Measurements from ENCODE around the gene GRK3. TPM values are rescaled to one million over a fixed set of nuclear protein-coding genes. Genes with fewer than 3 reads are reported as not detected.

Gene GRK3
- total and polyA plus RNA-seq, 2 donors from 2014 or later = 1.6 to 11.5 TPM

DNA sequence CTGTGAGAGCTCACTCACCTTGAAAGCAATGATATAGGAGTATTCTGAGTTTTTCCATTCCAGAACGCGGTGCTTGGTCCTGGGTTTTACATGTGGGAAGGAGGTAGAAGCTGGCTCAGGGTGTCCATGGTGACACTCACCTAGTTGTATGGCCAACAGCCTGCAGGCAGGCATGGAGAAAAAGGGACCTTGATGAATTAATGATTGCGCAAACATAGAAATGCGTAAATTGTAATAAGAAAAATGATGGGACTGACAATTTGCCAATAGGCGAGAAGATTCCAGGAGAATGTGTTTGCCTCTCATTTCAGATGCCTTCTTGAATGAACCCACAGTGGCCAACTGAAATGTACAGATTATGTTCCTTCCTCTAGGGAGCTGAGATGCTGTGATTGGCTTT, 124.2 kb downstream of the GRK3 start:
- Histone ChIP-seq H3K9ac (ENCODE audit: low read length in 3 of 3) (no peak overlapping the region), H3K9me3 (ENCODE audit: control insufficient read depth in 2 of 3, insufficient read depth in 1 of 3, low read length in 3 of 3) (no peaks in the 10 kb centered on the region), H3K4me3 (ENCODE audit: low read length in 3 of 3) (no peak overlapping the region), H3K4me1 (ENCODE audit: control insufficient read depth in 2 of 3, insufficient read depth in 2 of 3, low read depth in 1 of 3, low read length in 3 of 3) (no peaks in the 10 kb centered on the region), H3K27me3 (ENCODE audit: control insufficient read depth, insufficient read depth, low read length) (no peaks in the 10 kb centered on the region), H3K27ac (ENCODE audit: low read depth in 2 of 2, low read length in 2 of 2) (no peak overlapping the region), H3K36me3 (ENCODE audit: control insufficient read depth in 2 of 3, insufficient read depth in 3 of 3, low read length in 3 of 3) (peaks cover 0 to 2% (median 0%) of the 10 kb centered on the region in 3 donors)
- no peak for FAIRE-seq
- DNase-seq = no peak
- intact Hi-C loops (cut with DNase I) = no loop called here
- TF ChIP-seq, protein P1, sequence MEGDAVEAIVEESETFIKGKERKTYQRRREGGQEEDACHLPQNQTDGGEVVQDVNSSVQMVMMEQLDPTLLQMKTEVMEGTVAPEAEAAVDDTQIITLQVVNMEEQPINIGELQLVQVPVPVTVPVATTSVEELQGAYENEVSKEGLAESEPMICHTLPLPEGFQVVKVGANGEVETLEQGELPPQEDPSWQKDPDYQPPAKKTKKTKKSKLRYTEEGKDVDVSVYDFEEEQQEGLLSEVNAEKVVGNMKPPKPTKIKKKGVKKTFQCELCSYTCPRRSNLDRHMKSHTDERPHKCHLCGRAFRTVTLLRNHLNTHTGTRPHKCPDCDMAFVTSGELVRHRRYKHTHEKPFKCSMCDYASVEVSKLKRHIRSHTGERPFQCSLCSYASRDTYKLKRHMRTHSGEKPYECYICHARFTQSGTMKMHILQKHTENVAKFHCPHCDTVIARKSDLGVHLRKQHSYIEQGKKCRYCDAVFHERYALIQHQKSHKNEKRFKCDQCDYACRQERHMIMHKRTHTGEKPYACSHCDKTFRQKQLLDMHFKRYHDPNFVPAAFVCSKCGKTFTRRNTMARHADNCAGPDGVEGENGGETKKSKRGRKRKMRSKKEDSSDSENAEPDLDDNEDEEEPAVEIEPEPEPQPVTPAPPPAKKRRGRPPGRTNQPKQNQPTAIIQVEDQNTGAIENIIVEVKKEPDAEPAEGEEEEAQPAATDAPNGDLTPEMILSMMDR (IDR thresholded peaks at IDR 0.05; ENCODE audit: borderline replicate concordance, extremely low read depth, insufficient read depth) = no peak

DNA sequence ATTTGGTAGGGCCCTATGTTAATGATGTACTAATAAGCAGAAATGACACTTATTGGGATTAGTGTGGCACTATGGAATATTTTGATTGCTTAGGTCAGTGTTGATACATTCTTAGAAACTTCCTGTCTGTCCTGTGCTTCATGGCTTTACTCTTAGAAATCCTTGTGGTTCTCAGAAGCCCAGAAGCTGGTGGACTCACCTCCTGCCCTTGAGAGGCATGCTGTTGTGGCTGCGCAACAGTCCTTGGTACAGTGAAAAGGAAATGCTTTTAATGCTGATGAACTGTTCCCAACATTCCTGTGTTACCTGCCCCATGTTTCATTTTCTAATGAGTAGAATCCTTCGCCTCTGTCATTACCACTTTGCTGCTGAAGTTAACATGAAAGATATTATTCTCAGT, 125.2 kb downstream of the GRK3 start:
- H3K27ac ChIP-seq (ENCODE audit: low read depth in 2 of 2, low read length in 2 of 2) = no peak overlapping the region
- no peak overlapping the region for H3K9ac ChIP-seq (ENCODE audit: low read length in 3 of 3)
- no peaks in the 10 kb centered on the region for H3K4me1 ChIP-seq (ENCODE audit: control insufficient read depth in 2 of 3, insufficient read depth in 2 of 3, low read depth in 1 of 3, low read length in 3 of 3)
- H3K36me3 ChIP-seq (ENCODE audit: control insufficient read depth in 2 of 3, insufficient read depth in 3 of 3, low read length in 3 of 3) = peaks cover 0 to 4% (median 0%) of the 10 kb centered on the region in 3 donors
- DNase-seq = no peak
- intact Hi-C loops (cut with DNase I) = no loop called here
- H3K4me3 ChIP-seq (ENCODE audit: low read length in 3 of 3) = no peak overlapping the region
- no peaks in the 10 kb centered on the region for H3K27me3 ChIP-seq (ENCODE audit: control insufficient read depth, insufficient read depth, low read length)
- no peaks in the 10 kb centered on the region for H3K9me3 ChIP-seq (ENCODE audit: control insufficient read depth in 2 of 3, insufficient read depth in 1 of 3, low read length in 3 of 3)
- FAIRE-seq = no peak
- TF ChIP-seq, protein P1 (IDR thresholded peaks at IDR 0.05; ENCODE audit: borderline replicate concordance, extremely low read depth, insufficient read depth) = no peak

DNA sequence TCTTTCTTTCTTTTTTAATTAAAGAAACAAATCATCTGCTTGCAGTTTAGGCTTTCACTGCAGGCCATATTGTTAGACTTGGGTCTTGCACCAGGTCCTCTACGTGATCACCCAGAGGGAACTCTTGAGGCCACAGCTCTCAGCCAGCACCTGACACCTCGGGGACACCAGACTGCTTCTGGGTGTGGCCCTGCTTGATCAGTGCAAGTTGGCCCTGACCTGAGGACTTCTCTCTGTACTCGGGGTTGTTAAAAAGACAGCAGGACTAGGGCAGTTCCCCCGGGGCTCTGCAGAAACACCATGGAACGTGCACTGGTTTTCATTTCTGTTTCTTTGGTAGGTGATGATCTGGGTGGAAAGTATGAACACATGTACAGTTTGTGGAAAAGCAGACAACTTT, 126.3 kb downstream of the GRK3 start:
- Histone ChIP-seq H3K27ac (ENCODE audit: low read depth in 2 of 2, low read length in 2 of 2) (no peak overlapping the region), H3K9ac (ENCODE audit: low read length in 3 of 3) (no peak overlapping the region), H3K9me3 (ENCODE audit: control insufficient read depth in 2 of 3, insufficient read depth in 1 of 3, low read length in 3 of 3) (no peaks in the 10 kb centered on the region), H3K4me3 (ENCODE audit: low read length in 3 of 3) (no peak overlapping the region), H3K36me3 (ENCODE audit: control insufficient read depth in 2 of 3, insufficient read depth in 3 of 3, low read length in 3 of 3) (peaks cover 0 to 4% (median 0%) of the 10 kb centered on the region in 3 donors), H3K27me3 (ENCODE audit: control insufficient read depth, insufficient read depth, low read length) (no peaks in the 10 kb centered on the region), H3K4me1 (ENCODE audit: control insufficient read depth in 2 of 3, insufficient read depth in 2 of 3, low read depth in 1 of 3, low read length in 3 of 3) (no peaks in the 10 kb centered on the region)
- intact Hi-C loops (cut with DNase I) = no loop called here
- TF ChIP-seq, protein P1 (IDR thresholded peaks at IDR 0.05; ENCODE audit: borderline replicate concordance, extremely low read depth, insufficient read depth) = no peak
- DNase-seq (no peak), FAIRE-seq (no peak)
